ENCODE results near the gene CD83.

The CD83 gene

GRCh38 chr6:14092316-14092715 lies 25.3 kb upstream of the CD83 start:
- DNase-seq, result no peak

- DNase-seq, result no peak
These were observed 24.5 kb upstream of the CD83 start for GRCh38 chr6:14092838-14093789.

GRCh38 chr6:14094721-14095120 lies 22.9 kb upstream of the CD83 start:
- DNase-seq, result no peak

GRCh38 chr6:14095437-14095836 lies 22.1 kb upstream of the CD83 start:
- DNase-seq, result no peak

- DNase-seq, result no peak
These were observed 17.4 kb upstream of the CD83 start for GRCh38 chr6:14100138-14100537.

- DNase-seq, result no peak
These were observed 16.6 kb upstream of the CD83 start for GRCh38 chr6:14100966-14101365.

- DNase-seq, result no peak
These were observed 15.2 kb upstream of the CD83 start for GRCh38 chr6:14102383-14102782.

GRCh38 chr6:14105547-14105946 lies 12.0 kb upstream of the CD83 start:
- no peak for DNase-seq

GRCh38 chr6:14107000-14107399 lies 10.6 kb upstream of the CD83 start:
- no peak for DNase-seq

GRCh38 chr6:14107711-14108494 lies 9.7 kb upstream of the CD83 start:
- DNase-seq, result no peak

- no peak for DNase-seq
These were observed 8.8 kb upstream of the CD83 start for GRCh38 chr6:14108571-14109410.

- no peak for DNase-seq
These were observed 8.2 kb upstream of the CD83 start for GRCh38 chr6:14109411-14109826.

GRCh38 chr6:14110001-14110818 lies 7.4 kb upstream of the CD83 start:
- no peak for DNase-seq

GRCh38 chr6:14113976-14114375 lies 3.6 kb upstream of the CD83 start:
- DNase-seq, result no peak

- DNase-seq, result no peak
These were observed 493 bp downstream of the CD83 start for GRCh38 chr6:14118091-14118439.

GRCh38 chr6:14118446-14118845 lies 874 bp downstream of the CD83 start:
- no peak for DNase-seq

- DNase-seq, result no peak
These were observed 2.2 kb downstream of the CD83 start for GRCh38 chr6:14119784-14120183.

GRCh38 chr6:14120546-14120945 lies 3.0 kb downstream of the CD83 start:
- no peak for DNase-seq

GRCh38 chr6:14121936-14122344 lies 4.4 kb downstream of the CD83 start:
- no peak for DNase-seq

- no peak for DNase-seq
These were observed 6.0 kb downstream of the CD83 start for GRCh38 chr6:14123386-14124111.

GRCh38 chr6:14125346-14125745 lies 7.8 kb downstream of the CD83 start:
- no peak for DNase-seq

- no peak for DNase-seq
These were observed 8.6 kb downstream of the CD83 start for GRCh38 chr6:14126191-14126590.
